Measurements from ENCODE around the gene DCDC1. TPM values are rescaled to one million over a fixed set of nuclear protein-coding genes. Genes with fewer than 3 reads are reported as not detected.

The DCDC1 gene
- total RNA-seq, 4 donors from 2014 or later: 0.17 TPM; not detected in 3

- H3K9me3 ChIP-seq: no peaks in the 10 kb centered on the region
- intact Hi-C loops (cut with DNase I): no loop called here
- no peak overlapping the region for H3K27ac ChIP-seq (replicated peaks in 1 of 4)
- DNase-seq (ENCODE audit: extremely low spot score): no peak
- TF ChIP-seq EP300 (IDR thresholded peaks at IDR 0.05) (no peak), CTCF (IDR thresholded peaks at IDR 0.05) (no peak), POLR2A (IDR thresholded peaks at IDR 0.05; ENCODE audit: low read depth) (no peak), POLR2AphosphoS5 (IDR thresholded peaks at IDR 0.05) (no peak)
- no peaks in the 10 kb centered on the region for H3K27me3 ChIP-seq
- H3K36me3 ChIP-seq: no peaks in the 10 kb centered on the region
- WGBS: 63% methylated on average over 4 of the region's 4 CpGs
- H3K4me1 ChIP-seq: no peaks in the 10 kb centered on the region
- no peak overlapping the region for H3K4me3 ChIP-seq
These were observed 385.1 kb downstream of the DCDC1 start for GRCh38 chr11:30984442-30984816.

GRCh38 chr11:30983776-30984441 is 385.6 kb downstream of the DCDC1 start:
- TF ChIP-seq EP300 (IDR thresholded peaks at IDR 0.05) (no peak), CTCF (IDR thresholded peaks at IDR 0.05) (no peak), POLR2A (IDR thresholded peaks at IDR 0.05; ENCODE audit: low read depth) (no peak), POLR2AphosphoS5 (IDR thresholded peaks at IDR 0.05) (no peak)
- Histone ChIP-seq H3K4me1 (no peaks in the 10 kb centered on the region), H3K9me3 (no peaks in the 10 kb centered on the region), H3K27me3 (no peaks in the 10 kb centered on the region), H3K27ac (replicated peaks in 1 of 4) (no peak overlapping the region), H3K4me3 (no peak overlapping the region), H3K36me3 (no peaks in the 10 kb centered on the region)
- WGBS: 67% methylated on average over 6 of the region's 6 CpGs
- no peak for DNase-seq (ENCODE audit: extremely low spot score)
- intact Hi-C loops (cut with DNase I): no loop called here

GRCh38 chr11:30983143-30983542 is 386.4 kb downstream of the DCDC1 start:
- H3K27me3 ChIP-seq: no peaks in the 10 kb centered on the region
- H3K9me3 ChIP-seq: no peaks in the 10 kb centered on the region
- H3K4me1 ChIP-seq: no peaks in the 10 kb centered on the region
- WGBS: 97% methylated on average over 2 of the region's 2 CpGs
- DNase-seq (ENCODE audit: extremely low spot score): no peak
- no peak overlapping the region for H3K4me3 ChIP-seq
- TF ChIP-seq EP300 (IDR thresholded peaks at IDR 0.05): no peak
- no peak for TF ChIP-seq POLR2A (IDR thresholded peaks at IDR 0.05; ENCODE audit: low read depth)
- H3K36me3 ChIP-seq: no peaks in the 10 kb centered on the region
- no peak overlapping the region for H3K27ac ChIP-seq (replicated peaks in 1 of 4)
- intact Hi-C loops (cut with DNase I): no loop called here

GRCh38 chr11:30967579-30967978 is 402.0 kb downstream of the DCDC1 start:
- Histone ChIP-seq H3K4me3 (no peak overlapping the region), H3K4me1 (no peaks in the 10 kb centered on the region), H3K36me3 (no peaks in the 10 kb centered on the region), H3K9me3 (peaks cover 0 to 3% (median 0%) of the 10 kb centered on the region in 4 donors), H3K27me3 (no peaks in the 10 kb centered on the region), H3K27ac (replicated peaks in 1 of 4) (no peak overlapping the region)
- intact Hi-C loops (cut with DNase I): no loop called here
- no peak for DNase-seq (ENCODE audit: extremely low spot score)
- no peak for TF ChIP-seq CTCF (IDR thresholded peaks at IDR 0.05)
- TF ChIP-seq EP300 (IDR thresholded peaks at IDR 0.05): no peak
- TF ChIP-seq POLR2AphosphoS5 (IDR thresholded peaks at IDR 0.05): no peak
- TF ChIP-seq POLR2A (IDR thresholded peaks at IDR 0.05; ENCODE audit: low read depth): no peak

GRCh38 chr11:30960387-30960992 is 409.0 kb downstream of the DCDC1 start:
- DNase-seq (ENCODE audit: extremely low spot score): no peak
- intact Hi-C loops (cut with DNase I): no loop called here
- 0% methylated on average over 2 of the region's 2 CpGs for WGBS
- H3K36me3 ChIP-seq: no peaks in the 10 kb centered on the region
- H3K4me3 ChIP-seq: no peak overlapping the region
- H3K27me3 ChIP-seq: no peaks in the 10 kb centered on the region
- H3K27ac ChIP-seq (replicated peaks in 1 of 4): no peak overlapping the region
- no peak for TF ChIP-seq POLR2A (IDR thresholded peaks at IDR 0.05; ENCODE audit: low read depth)
- peak in 1 of 3 experiments; percentile 19 for TF ChIP-seq CTCF (IDR thresholded peaks at IDR 0.05)
- no peak for TF ChIP-seq POLR2AphosphoS5 (IDR thresholded peaks at IDR 0.05)
- TF ChIP-seq EP300 (IDR thresholded peaks at IDR 0.05): no peak
- H3K9me3 ChIP-seq: no peaks in the 10 kb centered on the region
- H3K4me1 ChIP-seq: no peaks in the 10 kb centered on the region

Measured in esophagus muscularis mucosa (tissue), 4 donors.